MV-4-11 (cell line): ENCODE data around the gene WBP2.
"Not testable (repeated sequence)": the region's sequence is repeated elsewhere in the genome, so short reads cannot be mapped to it uniquely, and the experiment has no call there.

ENCODE experiments used
- DNase-seq: peaks from one replicate; lab custom pipeline; 2025; lab: John Stamatoyannopoulos, UW

Gene WBP2

DNA sequence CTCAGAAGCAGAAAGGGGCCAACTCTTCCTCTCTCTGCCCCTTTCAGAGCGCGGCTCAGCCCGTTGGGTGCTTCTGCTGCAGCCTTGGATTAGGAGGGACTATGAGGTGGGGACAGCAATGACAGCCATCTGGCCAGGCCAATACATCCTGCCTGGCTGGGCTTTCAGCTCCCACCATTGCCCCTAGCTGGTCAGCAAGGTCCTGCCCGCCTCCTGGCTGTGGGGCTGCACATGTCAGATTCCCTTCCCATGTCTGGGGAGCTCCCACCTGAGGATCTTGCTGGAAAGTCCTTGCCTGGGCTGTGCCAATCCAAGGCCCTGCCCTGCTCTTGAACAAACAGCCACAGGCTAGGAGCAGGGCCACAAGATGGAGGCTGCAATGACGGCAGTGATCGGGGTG, 33.3 kb upstream of the WBP2 start:
- DNase-seq: no peak

DNA sequence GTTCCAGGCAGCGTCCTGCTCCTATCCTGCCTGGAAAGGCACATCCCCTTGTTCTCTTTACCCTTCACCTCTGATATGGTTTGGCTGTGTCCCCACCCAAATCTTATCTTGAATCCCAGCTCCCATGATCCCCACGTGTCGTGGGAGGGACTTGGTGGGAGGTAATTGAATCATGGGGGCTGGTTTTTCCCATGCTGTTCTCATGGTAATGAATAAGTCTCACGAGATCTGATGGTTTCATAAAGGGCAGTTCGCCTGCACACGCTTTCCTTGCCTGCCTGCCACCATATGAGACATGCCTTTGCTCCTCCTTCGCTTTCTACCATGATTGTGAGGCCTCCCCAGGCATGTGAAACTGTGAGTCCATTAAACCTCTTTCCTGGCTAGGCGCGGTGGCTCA, 30.7 kb upstream of the WBP2 start:
- DNase-seq: not testable (repeated sequence)

DNA sequence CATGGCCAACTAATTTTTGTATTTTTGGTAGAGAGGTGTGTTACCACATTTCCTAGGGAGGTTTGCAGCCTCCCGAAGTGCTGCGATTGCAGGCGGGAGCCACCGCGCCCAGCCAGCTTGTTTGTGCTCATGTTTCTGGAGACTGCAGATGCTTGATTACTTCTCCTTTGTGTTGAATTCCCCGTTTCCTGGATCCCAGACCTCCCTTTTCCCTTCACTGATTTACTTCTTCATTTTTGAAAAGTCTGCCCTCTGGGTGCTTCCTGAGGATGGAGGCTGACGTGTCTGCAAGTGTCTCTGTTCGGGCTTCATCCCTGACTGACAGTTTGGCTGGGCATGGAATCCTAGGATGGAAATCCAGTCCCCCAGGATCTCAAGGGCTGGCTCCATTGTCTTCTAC, 30.3 kb upstream of the WBP2 start:
- DNase-seq: peak; percentile 6

DNA sequence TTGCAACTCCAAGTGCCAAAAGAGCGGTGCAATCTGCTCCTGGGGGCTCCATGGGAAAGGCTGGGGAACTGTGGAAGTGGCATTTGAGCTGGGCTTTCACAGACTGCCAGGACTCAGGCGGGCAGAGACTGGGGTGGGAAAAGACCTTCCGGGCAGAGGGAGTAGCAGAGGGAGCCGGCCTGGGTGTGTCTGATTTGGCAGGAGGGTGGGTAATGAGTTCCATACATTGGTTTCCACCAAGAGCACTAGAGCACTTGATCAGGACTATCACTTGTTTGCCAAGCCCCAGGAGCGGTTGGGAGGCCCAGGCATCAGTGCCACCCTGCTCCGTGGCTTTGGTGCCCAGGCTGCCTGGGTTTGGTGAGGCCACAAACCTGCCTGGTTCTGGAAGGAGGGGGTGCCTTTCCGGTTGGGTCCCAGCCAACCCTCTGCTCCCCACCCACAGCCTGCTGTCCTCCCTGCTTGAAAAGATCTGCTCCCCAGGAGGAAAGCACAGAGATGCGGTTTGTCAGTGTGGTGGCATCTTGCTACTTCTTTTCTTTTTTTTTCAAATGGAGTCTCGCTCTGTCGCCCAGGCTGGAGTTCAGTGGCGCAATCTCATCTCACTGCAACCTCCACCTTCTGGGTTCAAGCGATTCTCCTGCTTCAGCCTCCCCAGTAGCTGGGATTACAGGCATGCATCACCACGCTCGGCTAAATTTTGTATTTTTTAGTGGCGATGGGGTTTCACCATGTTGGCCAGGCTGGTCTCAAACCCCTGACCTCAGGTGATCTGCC, 26.7 kb upstream of the WBP2 start:
- no peak for DNase-seq

DNA sequence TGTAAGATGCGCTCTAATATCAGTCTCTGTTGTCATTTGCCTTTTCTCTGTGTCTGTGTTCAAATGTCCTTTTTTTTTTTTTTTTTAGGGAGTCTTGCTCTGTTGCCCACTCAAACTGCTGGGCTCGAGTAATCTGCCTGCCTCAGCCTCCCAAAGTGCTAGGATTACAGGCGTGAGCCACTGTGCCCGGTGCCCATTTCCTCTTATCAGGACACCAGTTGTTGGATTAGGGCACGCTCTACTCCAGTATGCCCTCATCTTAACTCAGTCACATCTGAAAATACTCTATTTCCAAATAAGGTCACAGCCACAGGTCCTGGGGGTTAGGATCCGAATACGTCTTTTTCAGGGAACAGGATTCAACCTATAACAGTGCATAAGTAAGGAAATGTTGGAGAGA, 25.1 kb upstream of the WBP2 start:
- no peak for DNase-seq

DNA sequence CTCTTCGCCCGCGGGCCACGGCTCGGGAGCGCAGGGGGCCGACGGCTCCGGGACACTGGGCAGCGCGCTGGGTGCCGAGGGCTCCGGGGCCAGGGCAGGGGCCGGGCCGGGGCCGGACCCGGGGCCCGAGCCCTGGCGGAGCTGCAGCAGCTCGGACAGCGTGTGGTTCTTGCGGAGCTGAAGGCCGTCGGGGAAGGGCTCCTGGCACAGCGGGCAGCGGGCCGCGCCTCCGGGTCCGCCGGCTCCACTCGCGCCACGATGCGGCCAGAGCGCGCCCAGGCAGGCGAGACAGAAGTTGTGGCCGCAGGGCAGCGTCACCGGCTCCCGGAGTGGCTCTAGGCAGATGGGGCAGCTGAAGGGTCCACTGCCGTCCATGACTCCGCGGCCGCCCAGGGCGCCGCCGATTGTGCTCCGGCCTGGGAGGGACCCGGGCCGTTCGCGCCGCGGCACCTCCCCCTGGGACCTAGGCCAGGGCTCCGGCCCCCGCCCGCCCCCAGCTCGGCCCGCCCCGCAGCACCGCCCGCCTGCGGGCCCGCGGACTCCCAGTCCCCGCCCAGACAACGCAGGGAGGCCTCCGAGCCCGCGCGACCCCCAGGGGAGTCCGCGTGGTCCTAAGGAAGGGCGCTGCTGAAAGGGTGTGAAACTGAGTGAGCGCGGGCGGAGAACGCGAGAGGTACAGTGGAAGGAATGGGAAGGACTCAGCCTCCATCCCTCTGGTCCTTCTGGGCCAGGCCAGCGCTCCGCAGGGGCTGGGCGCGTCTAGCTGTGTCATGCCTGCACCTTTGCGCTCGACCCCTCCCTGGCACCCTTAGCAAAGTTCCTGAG, 23.3 kb upstream of the WBP2 start, which contains the start of gene TRIM47:
TSS of gene TRIM47 (minus strand) at position 408 of the 825 bp plus-strand sequence. CDS start at position 375, 33 bp downstream.
- no peak for DNase-seq

DNA sequence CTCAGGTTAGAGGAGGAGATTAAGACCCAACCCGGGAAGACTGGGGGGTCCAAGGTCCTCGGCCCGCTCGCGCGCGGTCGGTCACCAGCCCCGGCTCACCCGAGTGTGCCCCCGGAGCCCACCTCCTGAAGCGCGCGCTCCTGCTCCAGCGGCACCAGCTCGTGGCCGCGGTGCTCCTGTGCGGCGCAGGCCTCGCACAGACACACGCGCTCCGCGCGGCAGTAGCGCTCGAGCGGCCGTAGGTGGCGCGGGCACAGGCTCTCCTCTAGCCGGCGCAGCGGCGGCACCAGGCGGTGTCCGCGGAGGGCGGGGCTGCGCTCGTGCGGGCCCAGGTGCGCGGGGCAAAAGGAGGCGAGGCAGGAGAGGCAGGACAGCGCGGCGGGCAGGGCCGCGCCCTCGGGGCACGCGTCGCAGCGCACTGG, 22.6 kb upstream of the WBP2 start:
- DNase-seq: peak; percentile 44

DNA sequence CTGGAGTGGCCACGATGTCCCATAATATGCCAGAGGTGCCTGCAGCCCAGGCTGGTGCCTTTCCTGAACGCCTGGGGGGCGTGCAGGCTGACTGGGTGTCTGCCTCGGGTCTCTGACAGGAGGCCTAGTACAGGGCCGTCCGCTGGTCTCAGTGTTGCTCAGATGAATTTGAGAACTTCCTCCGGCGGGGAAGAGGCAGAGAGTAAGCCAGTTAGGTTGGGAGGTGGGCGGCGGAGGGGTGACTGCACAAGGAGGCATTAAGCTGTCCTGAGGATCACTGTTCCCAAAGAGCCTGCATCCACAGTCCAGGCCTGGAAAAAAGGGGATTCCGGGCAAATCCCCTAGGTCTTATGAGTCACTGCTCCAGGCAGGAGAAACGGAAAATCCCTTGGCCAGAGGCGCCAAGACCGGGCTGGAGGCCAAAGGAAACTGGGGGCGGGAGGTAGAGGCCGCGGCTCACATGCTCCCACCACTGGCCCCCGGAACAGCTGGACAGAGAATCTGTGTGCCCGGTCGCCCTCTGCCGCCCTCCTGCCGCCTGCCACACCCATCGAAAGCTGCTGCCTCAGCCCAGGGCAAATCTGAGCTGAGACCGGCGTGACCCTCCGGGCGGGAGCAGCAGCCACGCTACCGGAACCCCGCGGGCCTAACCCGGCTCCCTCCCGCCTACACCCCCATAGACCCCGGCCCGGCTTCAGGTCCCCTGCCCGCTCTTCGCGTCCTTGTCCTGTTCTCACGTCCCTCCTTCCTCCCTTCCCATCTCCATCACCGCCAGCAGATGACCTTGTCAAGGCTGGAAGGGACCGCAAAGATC, 22.0 kb upstream of the WBP2 start:
- no peak for DNase-seq

DNA sequence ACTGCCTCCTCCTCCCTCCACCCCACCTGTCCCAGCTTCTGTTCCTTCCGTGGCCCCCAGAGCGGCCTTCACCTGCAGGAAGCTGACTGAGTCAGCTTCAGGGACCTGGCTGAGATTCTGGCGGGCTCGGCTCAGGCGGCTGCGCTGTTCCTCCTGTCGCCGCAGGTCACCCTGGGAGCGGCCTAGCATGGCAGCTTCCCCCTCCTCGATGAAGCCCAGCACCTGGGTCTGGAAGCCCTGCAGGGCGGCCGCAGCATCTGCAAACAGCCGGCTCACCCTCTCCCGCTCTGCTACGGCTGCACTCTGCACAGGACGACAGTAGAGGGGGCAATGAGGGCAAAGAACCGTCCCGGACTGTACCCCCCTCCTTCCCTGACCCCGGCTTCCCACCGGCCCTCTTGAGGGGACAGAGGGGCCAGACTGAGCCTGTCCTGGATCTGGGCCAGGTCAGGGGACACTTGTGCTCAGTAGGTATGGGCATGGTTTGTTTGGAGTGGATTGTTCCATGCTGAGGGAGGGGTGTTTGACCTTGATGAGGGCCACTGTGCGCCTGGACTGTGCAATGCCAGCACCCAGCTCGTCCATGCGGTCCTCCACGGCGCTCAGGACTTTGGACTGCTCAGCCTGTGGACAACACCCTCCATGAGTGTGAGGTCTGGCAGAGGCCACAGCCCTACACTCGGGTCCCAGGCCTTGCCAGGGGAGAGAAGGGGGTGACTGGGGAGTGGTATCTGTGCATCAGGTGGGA, 21.2 kb upstream of the WBP2 start:
- no peak for DNase-seq

DNA sequence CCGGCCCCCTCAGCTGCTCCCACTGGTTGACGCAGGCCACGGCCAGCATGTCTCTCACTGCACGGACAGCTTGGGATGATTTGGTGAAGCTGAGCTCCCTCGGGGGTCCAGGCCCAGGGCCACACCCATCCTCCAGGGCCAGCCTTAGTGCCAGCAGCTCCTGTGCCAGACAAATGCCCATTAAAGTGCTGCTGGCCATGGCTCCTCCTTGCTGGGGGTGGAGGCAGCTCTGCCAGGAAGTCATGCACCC, 20.7 kb upstream of the WBP2 start:
- no peak for DNase-seq

DNA sequence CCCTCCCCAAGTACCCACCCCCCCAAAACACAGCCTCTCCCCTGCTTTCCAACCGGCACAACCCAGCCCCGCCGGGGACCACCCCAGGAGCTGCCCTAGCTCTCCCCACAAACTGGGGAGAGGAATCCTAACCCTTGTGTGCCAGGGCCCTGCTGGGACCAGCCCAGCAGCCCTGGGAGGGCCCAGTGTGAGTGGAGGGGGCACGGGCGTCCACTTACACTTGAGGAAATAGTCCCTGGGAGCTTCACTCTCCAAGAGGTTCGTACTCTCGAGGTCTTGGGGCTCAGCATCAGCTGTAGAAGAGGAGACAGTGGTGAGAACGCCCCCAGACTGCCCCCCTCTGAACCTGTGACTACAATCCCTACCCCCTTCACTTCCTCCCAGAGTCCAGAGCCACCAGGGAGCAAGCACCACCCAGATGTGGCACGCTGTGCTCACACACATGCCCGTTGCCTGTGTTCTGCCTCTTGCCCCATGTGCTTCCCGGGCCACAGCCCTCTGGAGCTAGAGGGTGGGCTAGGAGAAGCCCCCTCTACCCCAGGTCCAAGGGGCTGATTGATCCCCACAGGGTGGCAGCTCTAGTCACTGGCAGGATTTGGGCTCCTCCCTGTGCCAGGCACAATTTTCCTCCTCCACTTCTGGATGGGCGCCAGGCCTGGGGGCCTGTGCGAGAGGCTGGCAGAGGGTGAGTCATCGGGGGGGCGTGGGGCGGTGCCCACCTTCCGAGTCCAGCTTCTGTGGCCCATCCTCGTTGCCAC, 20.2 kb upstream of the WBP2 start:
- DNase-seq: no peak

DNA sequence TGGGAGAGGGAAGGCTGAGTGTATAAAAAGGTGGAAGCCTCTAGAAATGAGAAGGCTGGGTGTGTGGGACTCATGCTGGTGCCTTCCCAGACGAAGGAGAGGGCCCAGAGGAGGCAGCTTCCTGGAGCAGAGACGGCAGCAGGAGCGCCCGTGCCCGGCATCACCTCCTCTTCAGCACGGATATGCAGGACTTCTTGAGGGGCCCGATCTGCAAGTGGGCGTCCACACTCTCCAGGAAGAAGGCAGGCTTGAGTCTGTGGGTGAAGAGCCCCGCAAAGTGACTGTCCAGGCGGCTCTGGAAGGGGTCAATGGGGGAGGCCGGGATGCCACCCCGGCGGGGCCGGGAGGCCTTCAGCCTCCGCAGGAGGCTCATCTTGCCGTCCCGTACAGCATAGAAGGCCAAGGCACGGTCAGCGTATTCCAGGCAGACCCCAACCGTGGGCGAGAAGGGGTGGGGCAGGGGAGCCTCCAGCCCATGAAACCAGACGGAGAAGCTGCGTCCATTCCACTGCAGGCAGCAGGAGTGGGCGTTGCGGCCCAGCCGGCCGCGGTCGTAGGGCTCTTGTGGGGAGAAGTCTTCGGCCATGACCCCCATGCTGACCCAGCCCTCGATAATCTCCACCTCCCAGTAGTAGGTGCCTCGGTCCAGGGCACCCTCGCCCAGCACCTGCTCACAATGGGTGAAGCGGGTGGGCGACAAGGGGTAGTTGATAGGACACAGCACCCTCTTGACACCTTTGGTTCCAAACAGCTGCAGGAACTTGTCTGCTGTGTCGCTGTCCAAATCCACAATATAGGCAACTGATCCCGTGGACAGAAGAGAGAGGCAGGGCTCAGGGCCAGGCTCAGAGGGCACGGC, 19.4 kb upstream of the WBP2 start:
- no peak for DNase-seq

DNA sequence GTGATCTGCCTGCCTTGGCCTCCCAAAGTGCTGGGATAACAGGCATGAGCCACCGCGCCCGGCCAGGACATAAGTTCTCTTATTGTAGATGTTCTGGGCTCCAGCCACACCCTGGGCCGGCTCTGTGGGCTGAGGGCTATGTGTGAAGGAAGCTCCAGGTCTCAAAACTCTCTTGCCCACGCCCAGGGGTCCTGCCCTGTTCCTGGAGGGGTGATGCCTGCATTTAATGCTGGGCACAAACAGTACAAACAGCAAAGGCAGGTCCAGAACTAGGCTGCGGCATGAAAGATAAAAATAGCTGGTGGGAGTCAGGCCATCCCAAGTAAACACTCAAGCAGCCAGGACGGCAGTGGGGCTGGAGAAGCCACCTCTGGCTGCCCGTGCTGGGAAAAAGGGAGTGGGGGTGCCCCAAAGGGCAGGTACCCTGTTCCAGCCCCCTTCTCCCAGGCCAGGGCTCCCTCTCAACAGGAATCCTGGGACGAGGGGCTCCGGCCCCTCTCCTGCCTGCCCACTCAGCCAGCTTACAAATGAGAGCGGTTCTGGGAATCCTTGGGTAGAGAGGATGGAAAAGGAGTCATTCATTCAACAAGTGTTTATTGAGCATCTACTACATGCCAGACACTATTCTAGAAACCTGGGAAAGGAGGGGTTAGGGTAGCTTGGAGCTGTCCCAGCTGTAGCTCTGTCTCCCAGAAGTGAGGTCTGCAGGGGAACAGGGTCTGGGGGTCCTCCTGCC, 18.6 kb upstream of the WBP2 start:
- no peak for DNase-seq

DNA sequence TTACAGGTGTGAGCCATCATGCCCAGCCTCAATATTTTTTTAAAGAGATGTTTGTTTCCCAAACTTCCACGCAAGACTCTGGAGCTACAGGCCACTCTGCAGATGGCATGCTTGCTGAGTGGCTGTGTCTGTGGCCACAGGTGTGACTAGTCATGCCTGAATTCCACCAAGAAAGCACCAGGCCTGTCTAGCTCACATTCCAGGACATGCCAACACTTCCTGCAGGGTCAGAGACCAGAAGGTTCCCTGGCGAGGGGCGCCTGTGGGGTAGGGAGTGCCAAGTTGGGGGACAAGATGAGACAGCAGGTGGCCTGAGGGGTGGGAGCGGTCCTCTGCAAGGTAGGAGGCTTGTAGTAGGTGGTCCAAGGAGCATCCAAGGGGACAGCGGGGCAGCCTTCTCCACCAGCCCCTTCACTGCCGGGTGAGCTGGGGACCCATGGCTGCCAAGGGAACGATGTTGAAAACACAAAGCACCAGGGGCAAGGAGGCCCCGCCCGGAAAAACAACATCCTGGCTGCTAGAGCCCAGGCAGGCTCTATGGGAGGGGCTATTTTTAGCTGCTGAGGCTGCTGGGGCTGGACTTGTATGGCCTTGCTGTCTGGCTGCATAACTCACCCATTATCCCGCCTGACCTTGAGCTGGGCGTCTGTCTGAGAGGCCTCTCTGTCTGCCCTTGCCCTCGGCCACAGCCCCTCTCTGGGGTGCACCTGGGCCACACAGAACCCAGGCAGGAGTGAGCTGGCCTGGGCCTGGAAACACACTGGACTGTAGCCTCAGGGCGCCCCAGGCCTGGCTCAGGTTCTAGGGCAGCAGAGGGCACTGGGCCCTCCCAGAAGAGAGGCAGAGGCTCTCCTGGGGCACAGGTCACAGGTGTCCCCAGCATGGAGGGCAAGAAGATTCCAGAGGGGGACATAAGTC, 17.6 kb upstream of the WBP2 start:
- DNase-seq: no peak

DNA sequence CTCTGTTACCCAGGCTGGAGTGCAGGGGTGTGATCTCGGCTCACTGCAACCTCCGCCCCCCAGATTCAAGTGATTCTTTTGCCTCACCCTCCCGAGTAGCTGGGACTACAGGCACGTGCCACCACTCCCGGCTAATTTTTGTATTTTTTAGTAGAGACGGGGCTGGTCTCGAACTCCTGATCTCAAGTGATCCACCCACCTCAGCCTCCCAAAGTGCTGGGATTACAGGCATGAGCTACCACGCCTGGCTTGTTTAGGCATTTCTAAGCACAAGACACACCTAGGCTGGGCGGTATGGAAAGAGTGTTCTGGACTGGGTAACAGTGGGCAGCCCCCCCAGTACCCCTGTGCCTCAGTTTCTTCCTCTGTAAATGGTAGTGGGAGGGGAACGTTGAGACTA, 15.1 kb upstream of the WBP2 start:
- DNase-seq: not testable (repeated sequence)

DNA sequence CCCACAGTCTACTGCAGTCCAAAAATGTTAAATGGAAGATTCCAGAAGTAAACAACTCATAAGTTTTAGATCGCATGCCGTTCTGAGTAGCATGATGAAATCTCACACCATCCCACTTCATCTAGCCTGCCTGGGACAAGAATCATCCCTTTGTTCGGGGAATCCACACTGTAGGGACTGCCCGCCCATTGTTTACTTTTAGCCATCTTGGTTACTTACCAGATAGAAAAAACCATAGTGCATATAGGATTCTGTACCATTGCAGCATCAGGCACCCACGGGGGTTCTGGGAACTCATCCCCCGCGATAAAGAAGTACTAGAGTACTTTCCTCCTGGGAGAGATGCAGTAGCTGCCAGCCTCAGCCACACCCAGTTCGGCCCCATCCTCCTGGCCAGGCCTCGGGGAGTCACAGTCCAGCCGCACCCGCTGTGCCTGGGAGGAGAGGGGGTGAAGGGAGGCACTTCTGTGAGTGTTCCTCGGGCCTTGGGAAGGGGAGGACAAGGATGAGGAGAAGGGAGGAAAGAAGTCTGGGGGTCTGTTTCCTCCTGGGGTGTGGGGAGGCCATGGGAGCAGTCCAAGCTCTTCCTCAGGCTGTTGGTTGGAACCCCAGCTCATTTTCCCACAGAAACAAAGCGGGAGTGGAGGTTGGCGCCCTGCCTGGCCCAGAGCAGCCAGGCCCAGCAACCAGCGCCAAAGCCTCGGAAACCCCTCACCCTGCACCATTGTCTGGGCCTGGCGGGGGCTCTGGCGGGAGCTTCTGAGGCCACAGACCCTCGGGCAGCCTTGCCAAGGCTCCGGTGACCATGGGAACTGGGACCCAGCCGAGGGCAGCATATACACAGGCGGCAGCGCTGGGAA, 14.4 kb upstream of the WBP2 start:
- DNase-seq: no peak

DNA sequence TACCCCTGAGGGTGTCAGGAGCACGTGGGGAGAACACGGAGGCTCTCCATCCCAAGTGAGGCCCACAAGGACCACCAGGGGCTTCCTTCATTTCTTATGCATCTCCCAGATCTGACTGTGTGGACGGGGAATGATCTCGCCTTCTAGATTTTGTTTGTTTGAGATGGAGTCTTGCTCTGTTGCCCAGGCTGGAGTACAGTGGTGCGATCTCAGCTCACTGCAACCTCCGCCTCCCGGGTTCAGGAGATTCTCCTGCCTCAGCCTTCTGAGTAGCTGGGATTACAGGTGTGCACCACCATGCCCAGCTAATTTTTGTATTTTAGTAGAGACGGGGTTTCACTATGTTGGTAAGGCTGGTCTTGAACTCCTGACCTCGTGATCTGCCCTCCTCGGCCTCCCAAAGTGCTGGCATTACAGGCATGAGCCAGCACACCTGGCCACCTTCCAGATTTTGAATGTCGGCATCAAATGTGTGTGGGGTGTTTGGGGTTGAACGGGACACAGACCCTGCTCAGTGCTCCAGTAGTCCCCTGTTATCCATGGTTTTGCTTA, 13.7 kb upstream of the WBP2 start:
- not testable (repeated sequence) for DNase-seq
